OCI-LY1 (cell line): Measurements from ENCODE around the gene NEGR1.

Source experiments
- H2AFZ ChIP-seq: fragments of 200-600 bp; sonication (generic), shearing (Covaris generic); 2 replicates; pipeline ENCODE4 v1.6.0; 2014; ENCODE audit warnings: antibody characterized with exemption, mild to moderate bottlenecking, low read length
- H3F3A ChIP-seq: fragments of 200-600 bp; sonication (generic), shearing (Covaris generic); 2 replicates; pipeline ENCODE4 v1.6.0; 2014; ENCODE audit warnings: mild to moderate bottlenecking, antibody characterized with exemption, low read length, moderate library complexity; ENCODE audit not compliant: insufficient read depth
- H3K27ac ChIP-seq: fragments of 200-600 bp; sonication (generic); 2 replicates; pipeline ENCODE4 v1.5.1; 2014; ENCODE audit warnings: low read length, mixed run types, mild to moderate bottlenecking, low read depth; ENCODE audit not compliant: poor library complexity, severe bottlenecking
- H3K27me3 ChIP-seq: fragments of 200-600 bp; sonication (generic); 2 replicates; pipeline ENCODE4 v1.6.0; 2014; ENCODE audit warnings: antibody characterized with exemption, mild to moderate bottlenecking, low read length, moderate library complexity; ENCODE audit not compliant: insufficient read depth
- H3K36me3 ChIP-seq: fragments of 200-600 bp; sonication (generic); 2 replicates; pipeline ENCODE4 v1.6.1; 2014; ENCODE audit warnings: mild to moderate bottlenecking, antibody characterized with exemption, low read length, moderate library complexity, mixed read lengths; ENCODE audit not compliant: insufficient read depth
- H3K4me1 ChIP-seq: fragments of 200-600 bp; sonication (generic); 2 replicates; pipeline ENCODE4 v1.5.1; 2014; ENCODE audit warnings: mild to moderate bottlenecking, low read length, moderate library complexity; ENCODE audit not compliant: insufficient read depth, severe bottlenecking
- H3K4me2 ChIP-seq: fragments of 200-600 bp; sonication (generic), shearing (Covaris generic); 2 replicates; pipeline ENCODE4 v1.6.1; 2014; ENCODE audit warnings: low read length
- H3K4me3 ChIP-seq: fragments of 200-600 bp; sonication (generic); 2 replicates; pipeline ENCODE4 v1.5.1; 2014; ENCODE audit warnings: low read length, low read depth, mild to moderate bottlenecking, mixed read lengths; ENCODE audit not compliant: poor library complexity, severe bottlenecking
- H3K79me2 ChIP-seq: fragments of 200-600 bp; shearing (Covaris generic); 2 replicates; pipeline ENCODE4 v1.6.1; 2016; ENCODE audit warnings: mixed run types, low read length, mixed read lengths; ENCODE audit not compliant: insufficient read depth
- H3K9ac ChIP-seq: fragments of 200-600 bp; sonication (generic), shearing (Covaris generic); 2 replicates; pipeline ENCODE4 v1.6.1; 2014; ENCODE audit warnings: mild to moderate bottlenecking, low read length, mixed read lengths
- H3K9me2 ChIP-seq: fragments of 200-600 bp; sonication (generic), shearing (Covaris generic); 2 replicates; pipeline ENCODE4 v1.6.1; 2014; ENCODE audit warnings: low read depth, mild to moderate bottlenecking, low read length, mixed read lengths
- H3K9me3 ChIP-seq: fragments of 200-600 bp; shearing (Covaris generic); 2 replicates; pipeline ENCODE4 v1.6.1; 2014; ENCODE audit warnings: low read length, mixed read lengths
- H4K20me1 ChIP-seq: fragments of 200-600 bp; sonication (generic), shearing (Covaris generic); 2 replicates; pipeline ENCODE4 v1.6.0; 2016; ENCODE audit warnings: mild to moderate bottlenecking, low read length; ENCODE audit not compliant: insufficient read depth
- EZH2 ChIP-seq: fragments of 200-600 bp; sonication (generic), shearing (Covaris generic); IDR thresholded peaks from 2 replicates; pipeline ENCODE4 v1.8.0; 2017; ENCODE audit warnings: borderline replicate concordance, mixed run types, mild to moderate bottlenecking, antibody characterized with exemption, low read length, moderate library complexity, mixed read lengths
- TF ChIP-seq, protein P1 (sequence below): fragments of 200-600 bp; sonication (generic), shearing (Covaris generic); IDR thresholded peaks from 2 replicates; pipeline ENCODE4 v1.5.1; 2017; ENCODE audit warnings: mild to moderate bottlenecking, antibody characterized with exemption, low read length, moderate library complexity, mixed read lengths

The NEGR1 gene

DNA sequence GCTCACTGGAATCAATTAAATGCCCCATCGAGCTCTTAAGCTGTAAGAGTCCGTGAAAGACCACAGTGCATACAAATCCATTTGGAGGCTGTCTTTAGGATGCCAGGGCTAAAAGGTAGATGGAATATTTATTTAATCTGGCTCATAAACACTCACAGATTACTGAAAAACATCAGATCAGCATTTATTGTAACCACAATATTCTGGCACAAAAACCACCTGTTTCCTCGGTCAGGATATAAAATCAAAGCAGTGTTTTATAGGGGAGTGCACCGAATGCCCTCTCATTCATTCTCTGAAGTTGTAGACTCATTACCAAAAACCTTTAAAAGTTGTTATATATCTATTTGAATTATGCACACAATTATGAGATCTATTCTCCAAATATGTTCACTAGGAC, 500.9 kb downstream of the NEGR1 start:
- Histone ChIP-seq H3K36me3 (no peaks in the 10 kb centered on the region), H3K9me2 (no peaks in the 10 kb centered on the region), H3K4me3 (no peak overlapping the region), H3F3A (no peaks in the 10 kb centered on the region), H3K27ac (no peak overlapping the region), H3K9ac (no peak overlapping the region), H3K9me3 (no peaks in the 10 kb centered on the region), H3K79me2 (no peaks in the 10 kb centered on the region), H3K27me3 (no peaks in the 10 kb centered on the region), H2AFZ (no peak overlapping the region), H4K20me1 (no peaks in the 10 kb centered on the region), H3K4me2 (no peak overlapping the region), H3K4me1 (no peaks in the 10 kb centered on the region)
- TF ChIP-seq EZH2, result no peak

GRCh38 chr1:71780681-71781080, 501.7 kb downstream of the NEGR1 start:
- Histone ChIP-seq H3K9ac (no peak overlapping the region), H3K27me3 (no peaks in the 10 kb centered on the region), H3K36me3 (no peaks in the 10 kb centered on the region), H3K4me1 (no peaks in the 10 kb centered on the region), H3K4me2 (no peak overlapping the region), H3K4me3 (no peak overlapping the region), H3K27ac (no peak overlapping the region), H3K79me2 (no peaks in the 10 kb centered on the region), H3K9me2 (no peaks in the 10 kb centered on the region), H3K9me3 (no peaks in the 10 kb centered on the region), H2AFZ (no peak overlapping the region), H3F3A (no peaks in the 10 kb centered on the region), H4K20me1 (no peaks in the 10 kb centered on the region)
- TF ChIP-seq EZH2, result no peak
- TF ChIP-seq, protein P1, sequence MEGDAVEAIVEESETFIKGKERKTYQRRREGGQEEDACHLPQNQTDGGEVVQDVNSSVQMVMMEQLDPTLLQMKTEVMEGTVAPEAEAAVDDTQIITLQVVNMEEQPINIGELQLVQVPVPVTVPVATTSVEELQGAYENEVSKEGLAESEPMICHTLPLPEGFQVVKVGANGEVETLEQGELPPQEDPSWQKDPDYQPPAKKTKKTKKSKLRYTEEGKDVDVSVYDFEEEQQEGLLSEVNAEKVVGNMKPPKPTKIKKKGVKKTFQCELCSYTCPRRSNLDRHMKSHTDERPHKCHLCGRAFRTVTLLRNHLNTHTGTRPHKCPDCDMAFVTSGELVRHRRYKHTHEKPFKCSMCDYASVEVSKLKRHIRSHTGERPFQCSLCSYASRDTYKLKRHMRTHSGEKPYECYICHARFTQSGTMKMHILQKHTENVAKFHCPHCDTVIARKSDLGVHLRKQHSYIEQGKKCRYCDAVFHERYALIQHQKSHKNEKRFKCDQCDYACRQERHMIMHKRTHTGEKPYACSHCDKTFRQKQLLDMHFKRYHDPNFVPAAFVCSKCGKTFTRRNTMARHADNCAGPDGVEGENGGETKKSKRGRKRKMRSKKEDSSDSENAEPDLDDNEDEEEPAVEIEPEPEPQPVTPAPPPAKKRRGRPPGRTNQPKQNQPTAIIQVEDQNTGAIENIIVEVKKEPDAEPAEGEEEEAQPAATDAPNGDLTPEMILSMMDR, result no peak

- H3K9me3 ChIP-seq, result no peaks in the 10 kb centered on the region
- H3K36me3 ChIP-seq, result no peaks in the 10 kb centered on the region
- H3K27ac ChIP-seq, result no peak overlapping the region
- H3K9me2 ChIP-seq, result no peaks in the 10 kb centered on the region
- no peak overlapping the region for H3K9ac ChIP-seq
- no peaks in the 10 kb centered on the region for H3K27me3 ChIP-seq
- H3K79me2 ChIP-seq, result no peaks in the 10 kb centered on the region
- H3K4me1 ChIP-seq, result no peaks in the 10 kb centered on the region
- no peak overlapping the region for H3K4me2 ChIP-seq
- no peak for TF ChIP-seq EZH2
- TF ChIP-seq, protein P1, result no peak
- no peak overlapping the region for H2AFZ ChIP-seq
- H4K20me1 ChIP-seq, result no peaks in the 10 kb centered on the region
- H3F3A ChIP-seq, result no peaks in the 10 kb centered on the region
- no peak overlapping the region for H3K4me3 ChIP-seq
Observed at GRCh38 chr1:71778940-71779339, 503.4 kb downstream of the NEGR1 start.

DNA sequence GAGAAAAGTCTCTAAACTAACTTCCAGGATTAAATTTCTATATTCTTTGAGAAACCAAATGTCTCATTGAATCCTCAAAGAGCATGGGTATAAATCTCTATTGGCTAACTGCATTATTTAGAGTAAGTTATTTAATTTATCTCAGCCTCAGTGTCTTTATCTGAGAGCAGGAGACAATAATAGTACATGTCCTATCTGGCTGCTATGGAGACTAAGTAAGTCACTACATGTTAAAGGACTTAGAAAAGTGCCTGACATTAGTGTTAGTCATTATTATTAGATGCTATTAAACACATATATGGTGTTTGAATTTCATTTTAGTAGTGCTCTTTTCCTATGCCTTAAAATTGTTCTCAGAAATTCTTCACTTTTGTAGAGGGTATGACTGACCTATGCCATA, 505.2 kb downstream of the NEGR1 start:
- Histone ChIP-seq H3K4me2 (no peak overlapping the region), H3K9ac (no peak overlapping the region), H3K36me3 (no peaks in the 10 kb centered on the region), H2AFZ (no peak overlapping the region), H3K79me2 (no peaks in the 10 kb centered on the region), H3F3A (no peaks in the 10 kb centered on the region), H3K4me3 (no peak overlapping the region), H3K27me3 (no peaks in the 10 kb centered on the region), H3K4me1 (no peaks in the 10 kb centered on the region), H3K27ac (no peak overlapping the region), H3K9me2 (no peaks in the 10 kb centered on the region), H4K20me1 (no peaks in the 10 kb centered on the region), H3K9me3 (no peaks in the 10 kb centered on the region)
- TF ChIP-seq, protein P1, result no peak
- TF ChIP-seq EZH2, result no peak
